Loucy (cell line): ENCODE data around the gene BTNL9.

Experiments used
- EZH2phosphoT487 ChIP-seq: fragments of 200-600 bp; IDR thresholded peaks from 2 replicates; pipeline ENCODE4 v1.6.1; 2018; ENCODE audit warnings: antibody characterized with exemption, mild to moderate bottlenecking, moderate library complexity, borderline replicate concordance
- TF ChIP-seq, protein P1 (sequence below): fragments of 200-600 bp; sonication (generic); conservative IDR thresholded peaks from 2 replicates; pipeline ENCODE4 v1.5.1; 2014; ENCODE audit warnings: mild to moderate bottlenecking, antibody characterized with exemption, low read length

DNA sequence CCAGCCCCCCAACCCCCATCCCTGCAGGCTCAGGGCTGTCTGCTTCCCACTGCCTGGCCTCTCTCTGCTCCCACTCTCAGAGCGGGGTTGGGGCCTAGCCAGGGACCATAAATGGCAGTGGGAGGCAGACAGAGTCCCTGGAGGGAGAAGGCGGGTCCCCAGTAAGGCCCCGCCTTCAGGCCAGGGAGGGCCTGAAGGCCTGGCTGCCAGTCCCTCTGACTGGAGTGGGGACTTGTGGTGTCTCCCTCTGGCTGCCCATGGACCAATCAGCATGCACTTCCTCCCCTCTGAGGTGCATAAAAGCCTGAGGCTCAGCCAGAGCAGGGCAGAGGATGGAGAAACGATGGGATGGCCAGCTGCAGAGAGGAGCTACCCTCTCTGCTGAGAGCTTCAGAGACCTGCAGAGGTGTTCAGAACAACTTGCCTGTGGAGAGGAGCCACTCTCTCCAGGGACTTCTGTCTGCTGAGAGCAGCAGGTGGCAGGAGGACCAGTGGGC is 2.7 kb upstream of the BTNL9 start:
- TF ChIP-seq, protein P1, sequence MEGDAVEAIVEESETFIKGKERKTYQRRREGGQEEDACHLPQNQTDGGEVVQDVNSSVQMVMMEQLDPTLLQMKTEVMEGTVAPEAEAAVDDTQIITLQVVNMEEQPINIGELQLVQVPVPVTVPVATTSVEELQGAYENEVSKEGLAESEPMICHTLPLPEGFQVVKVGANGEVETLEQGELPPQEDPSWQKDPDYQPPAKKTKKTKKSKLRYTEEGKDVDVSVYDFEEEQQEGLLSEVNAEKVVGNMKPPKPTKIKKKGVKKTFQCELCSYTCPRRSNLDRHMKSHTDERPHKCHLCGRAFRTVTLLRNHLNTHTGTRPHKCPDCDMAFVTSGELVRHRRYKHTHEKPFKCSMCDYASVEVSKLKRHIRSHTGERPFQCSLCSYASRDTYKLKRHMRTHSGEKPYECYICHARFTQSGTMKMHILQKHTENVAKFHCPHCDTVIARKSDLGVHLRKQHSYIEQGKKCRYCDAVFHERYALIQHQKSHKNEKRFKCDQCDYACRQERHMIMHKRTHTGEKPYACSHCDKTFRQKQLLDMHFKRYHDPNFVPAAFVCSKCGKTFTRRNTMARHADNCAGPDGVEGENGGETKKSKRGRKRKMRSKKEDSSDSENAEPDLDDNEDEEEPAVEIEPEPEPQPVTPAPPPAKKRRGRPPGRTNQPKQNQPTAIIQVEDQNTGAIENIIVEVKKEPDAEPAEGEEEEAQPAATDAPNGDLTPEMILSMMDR = no peak
- TF ChIP-seq EZH2phosphoT487 = no peak
